DND-41 (cell line): ENCODE measurements around the gene DUSP8.

Experiments
- ATAC-seq: fragments of 200-7000 bp; cut with Tn5 transposase; 3 replicates; pipeline ENCODE4 v1.9.1; 2021; ENCODE audit warnings: low read depth; ENCODE audit not compliant: insufficient read depth
- DNase-seq: peaks from one replicate; pipeline ENCODE4 v3.0.0-alpha.2; 2020
- H2AFZ ChIP-seq: 2 replicates; pipeline ENCODE4 v1.6.0; 2012; ENCODE audit warnings: low read depth, low read length
- H3K27ac ChIP-seq: 2 replicates; pipeline ENCODE4 v1.5.1; 2012; ENCODE audit warnings: low read length, inconsistent platforms
- H3K27me3 ChIP-seq: fragments of 200-600 bp; sonication (generic); 2 replicates; pipeline ENCODE4 v1.6.0; 2012; ENCODE audit warnings: low read length, mild to moderate bottlenecking, inconsistent platforms; ENCODE audit not compliant: insufficient read depth, poor library complexity
- H3K36me3 ChIP-seq: 2 replicates; pipeline ENCODE4 v1.5.1; 2012; ENCODE audit warnings: low read length, inconsistent platforms; ENCODE audit not compliant: insufficient read depth
- H3K4me1 ChIP-seq: 2 replicates; pipeline ENCODE4 v1.5.1; 2012; ENCODE audit warnings: mild to moderate bottlenecking, low read length; ENCODE audit not compliant: insufficient read depth
- H3K4me2 ChIP-seq: 2 replicates; pipeline ENCODE4 v1.6.0; 2012; ENCODE audit warnings: mild to moderate bottlenecking, moderate library complexity, low read length, inconsistent platforms; ENCODE audit not compliant: insufficient read depth
- H3K4me3 ChIP-seq, 2 experiments: fragments of 200-600 bp in 1 of 2; shearing (Covaris generic) in 1 of 2; 2 replicates each; pipeline ENCODE4 v1.5.1; 2012 to 2016; ENCODE audit warnings: inconsistent platforms in 2 of 2, low read length in 2 of 2, mild to moderate bottlenecking in 2 of 2, low read depth in 1 of 2, moderate library complexity in 1 of 2
- H3K79me2 ChIP-seq: 2 replicates; pipeline ENCODE4 v1.6.0; 2012; ENCODE audit warnings: low read length, inconsistent platforms; ENCODE audit not compliant: insufficient read depth
- H3K9ac ChIP-seq: 2 replicates; pipeline ENCODE4 v1.6.0; 2012; ENCODE audit warnings: low read depth, mild to moderate bottlenecking, inconsistent platforms, low read length, moderate library complexity
- H3K9me3 ChIP-seq: 2 replicates; pipeline ENCODE4 v1.5.1; 2012; ENCODE audit warnings: low read length, moderate library complexity, mild to moderate bottlenecking, inconsistent platforms; ENCODE audit not compliant: insufficient read depth, severe bottlenecking
- H4K20me1 ChIP-seq: 2 replicates; pipeline ENCODE4 v1.6.0; 2012; ENCODE audit warnings: low read length; ENCODE audit not compliant: insufficient read depth
- CTCF ChIP-seq: IDR thresholded peaks from 2 replicates; pipeline ENCODE4 v1.5.1; 2012; ENCODE audit warnings: borderline replicate concordance, low read length, moderate library complexity, mild to moderate bottlenecking; ENCODE audit not compliant: poor library complexity, severe bottlenecking; ENCODE audit errors: extremely low read depth
- EZH2 ChIP-seq: IDR thresholded peaks from 3 replicates; pipeline ENCODE4 v1.6.1; 2012; ENCODE audit warnings: borderline replicate concordance, low read depth, mild to moderate bottlenecking, moderate library complexity, low read length, inconsistent platforms; ENCODE audit not compliant: severe bottlenecking

Gene DUSP8

GRCh38 chr11:1520209-1520662 is 51.8 kb downstream of the DUSP8 start:
- no peak for DNase-seq
- H4K20me1 ChIP-seq, result peaks cover 86% of the 10 kb centered on the region
- TF ChIP-seq CTCF, result no peak
- TF ChIP-seq EZH2, result no peak

GRCh38 chr11:1519028-1520010 is 52.8 kb downstream of the DUSP8 start:
- ATAC-seq (no peak), DNase-seq (no peak)
- Histone ChIP-seq H3K79me2 (peaks cover 98% of the 10 kb centered on the region), H3K27me3 (no peaks in the 10 kb centered on the region), H3K9me3 (no peaks in the 10 kb centered on the region), H3K4me2 (no peak overlapping the region), H3K27ac (no peak overlapping the region), H3K9ac (no peak overlapping the region), H3K4me3 (no peak overlapping the region), H3K36me3 (no peaks in the 10 kb centered on the region), H2AFZ (no peak overlapping the region), H4K20me1 (peaks cover 88% of the 10 kb centered on the region), H3K4me1 (no peaks in the 10 kb centered on the region)
- TF ChIP-seq EZH2, result no peak
- TF ChIP-seq CTCF, result no peak

More at GRCh38 chr11:1520209-1520662, 51.8 kb downstream of the DUSP8 start:
- H3K27ac ChIP-seq, result no peak overlapping the region
- no peak overlapping the region for H2AFZ ChIP-seq
- H3K4me3 ChIP-seq, result no peak overlapping the region
- no peak overlapping the region for H3K4me2 ChIP-seq
- H3K36me3 ChIP-seq, result no peaks in the 10 kb centered on the region
- no peaks in the 10 kb centered on the region for H3K9me3 ChIP-seq
- H3K79me2 ChIP-seq, result peaks cover 98% of the 10 kb centered on the region
- no peaks in the 10 kb centered on the region for H3K27me3 ChIP-seq
- H3K4me1 ChIP-seq, result no peaks in the 10 kb centered on the region
- no peak for ATAC-seq
- H3K9ac ChIP-seq, result no peak overlapping the region

GRCh38 chr11:1518301-1518700 is 53.8 kb downstream of the DUSP8 start:
- no peaks in the 10 kb centered on the region for H3K27me3 ChIP-seq
- H2AFZ ChIP-seq, result no peak overlapping the region
- no peaks in the 10 kb centered on the region for H3K4me1 ChIP-seq
- no peak overlapping the region for H3K9ac ChIP-seq
- H3K9me3 ChIP-seq, result no peaks in the 10 kb centered on the region
- no peak overlapping the region for H3K27ac ChIP-seq
- H4K20me1 ChIP-seq, result peaks cover 88% of the 10 kb centered on the region
- ATAC-seq (no peak), DNase-seq (no peak)
- H3K4me3 ChIP-seq, result no peak overlapping the region
- no peak for TF ChIP-seq CTCF
- TF ChIP-seq EZH2, result no peak
- H3K4me2 ChIP-seq, result no peak overlapping the region
- H3K36me3 ChIP-seq, result no peaks in the 10 kb centered on the region
- peaks cover 96% of the 10 kb centered on the region for H3K79me2 ChIP-seq
